GM18868 (cell line): Measurements from ENCODE around the gene CLNK.

ENCODE experiments used
- ATAC-seq: cut with Tn5 transposase; IDR thresholded peaks from one replicate; pipeline ENCODE4 v1.9.1; 2021; ENCODE audit warnings: mild to moderate bottlenecking, moderate library complexity; ENCODE audit not compliant: unreplicated experiment

Gene CLNK

DNA sequence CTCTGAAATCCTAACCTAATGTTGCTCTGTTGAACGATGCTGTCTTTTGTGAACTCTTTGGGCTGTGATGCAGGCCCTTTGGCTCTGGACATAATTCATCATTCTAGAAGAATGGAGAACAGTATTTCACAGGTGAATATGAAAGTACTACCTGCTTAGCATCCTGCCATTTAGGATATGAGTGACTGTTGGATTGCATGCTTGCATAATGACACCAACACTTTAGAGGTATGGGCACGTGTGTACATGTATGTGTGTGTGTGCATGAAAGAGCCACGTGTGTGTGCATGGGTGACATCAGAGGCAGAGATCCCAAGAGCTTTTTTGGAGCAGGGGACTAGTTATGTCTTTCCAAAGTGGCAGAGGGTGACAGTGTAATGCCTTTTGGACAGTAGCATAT, 157.1 kb downstream of the CLNK start:
- ATAC-seq = no peak

- no peak for ATAC-seq
These were observed 157.9 kb downstream of the CLNK start for GRCh38 chr4:10526429-10527222.

- no peak for ATAC-seq
These were observed 160.3 kb downstream of the CLNK start for GRCh38 chr4:10524196-10524833.

- ATAC-seq = no peak
These were observed 163.1 kb downstream of the CLNK start for GRCh38 chr4:10521424-10521823.

DNA sequence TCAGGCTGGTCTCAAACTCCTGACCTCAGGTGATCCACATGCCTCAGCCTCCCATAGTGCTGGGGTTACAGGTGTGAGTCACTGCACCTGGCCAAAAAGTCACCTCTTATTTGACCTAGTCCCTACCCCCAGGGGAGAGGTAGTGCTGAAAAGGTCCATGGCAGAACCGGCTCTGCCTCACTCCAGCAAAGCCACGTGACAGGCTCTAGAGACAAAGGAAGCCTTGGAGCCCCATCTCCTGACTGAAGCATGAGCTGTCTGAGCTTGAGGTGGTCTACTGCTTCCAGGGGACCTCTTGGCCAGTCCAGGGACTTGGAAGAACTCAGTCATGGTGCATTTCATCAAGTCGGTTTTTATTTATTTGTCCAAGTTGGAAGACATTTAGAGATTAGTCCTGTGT, 174.8 kb downstream of the CLNK start:
- no peak for ATAC-seq

- no peak for ATAC-seq
These were observed 178.5 kb downstream of the CLNK start for GRCh38 chr4:10506077-10506476.

DNA sequence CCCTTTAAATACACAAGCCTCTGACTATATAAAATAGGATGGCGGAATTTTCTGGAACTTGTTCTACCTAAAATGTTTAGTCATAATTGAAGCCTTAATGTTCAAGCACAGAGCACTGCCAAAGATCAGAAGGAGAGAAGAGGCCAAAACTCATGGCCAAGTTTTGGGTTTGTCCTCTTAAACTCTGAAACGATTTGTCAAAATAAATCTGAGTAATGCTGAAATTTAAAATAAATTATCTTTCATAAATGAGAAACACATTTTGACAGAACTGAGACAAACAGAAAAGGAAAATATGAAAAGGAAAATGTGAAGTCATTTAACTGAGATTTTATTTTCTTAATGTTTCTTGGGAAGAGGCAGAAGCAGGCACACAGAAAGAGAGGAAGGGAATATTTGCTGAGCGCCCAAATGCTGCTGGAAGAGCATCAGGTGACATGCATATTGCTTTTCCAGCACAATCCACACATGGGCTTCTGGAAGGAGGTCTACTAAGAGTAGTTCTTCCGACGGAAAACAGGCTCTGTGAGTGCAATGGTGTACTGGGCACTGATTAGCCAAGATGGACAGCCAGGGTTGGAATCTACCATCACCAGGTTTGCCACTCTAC, 179.9 kb downstream of the CLNK start:
- ATAC-seq = no peak

- no peak for ATAC-seq
These were observed 181.9 kb downstream of the CLNK start for GRCh38 chr4:10502717-10503116.

- ATAC-seq = no peak
These were observed 183.8 kb downstream of the CLNK start for GRCh38 chr4:10500776-10501175.

DNA sequence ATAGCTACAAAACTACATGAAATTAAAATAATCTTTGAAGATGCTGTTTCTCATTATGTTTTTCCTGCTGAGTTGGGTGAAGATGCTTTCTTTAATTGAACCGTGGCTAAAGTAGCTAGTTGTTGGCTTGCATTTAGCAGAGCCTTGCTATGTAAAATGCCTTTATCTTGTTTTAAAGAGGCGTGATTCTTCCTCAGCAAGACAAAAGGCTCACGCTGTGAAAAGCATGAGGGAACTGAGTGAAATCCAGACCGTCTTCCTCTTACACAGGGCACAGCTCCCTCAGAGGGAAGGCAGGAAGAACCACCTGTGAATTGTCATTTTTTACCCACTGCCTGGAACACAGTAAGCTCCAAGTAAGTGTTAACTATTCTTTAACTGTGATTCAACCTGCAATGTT, 188.4 kb downstream of the CLNK start:
- no peak for ATAC-seq

DNA sequence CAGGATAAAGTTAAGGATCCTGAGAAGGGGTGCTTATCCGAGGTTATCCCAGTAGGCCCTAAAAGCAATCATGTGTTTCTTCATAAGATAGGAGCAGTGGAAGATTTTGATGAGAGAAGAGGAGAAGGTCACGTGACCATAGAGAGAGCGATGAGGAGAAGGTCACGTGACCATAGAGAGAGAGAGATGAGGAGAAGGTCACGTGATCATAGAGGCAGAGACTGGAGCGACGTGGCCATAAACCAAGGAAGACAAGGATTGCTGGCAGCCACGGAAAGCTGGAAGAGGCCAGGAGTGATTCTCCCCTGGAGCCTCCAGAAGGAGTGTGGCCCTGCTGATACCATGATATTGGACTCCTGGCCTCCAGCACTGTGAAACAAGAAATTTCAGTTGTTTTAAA, 188.9 kb downstream of the CLNK start:
- ATAC-seq = no peak

GRCh38 chr4:10492464-10492863, 192.1 kb downstream of the CLNK start:
- ATAC-seq = no peak

GRCh38 chr4:10491401-10491800, 193.2 kb downstream of the CLNK start:
- no peak for ATAC-seq

DNA sequence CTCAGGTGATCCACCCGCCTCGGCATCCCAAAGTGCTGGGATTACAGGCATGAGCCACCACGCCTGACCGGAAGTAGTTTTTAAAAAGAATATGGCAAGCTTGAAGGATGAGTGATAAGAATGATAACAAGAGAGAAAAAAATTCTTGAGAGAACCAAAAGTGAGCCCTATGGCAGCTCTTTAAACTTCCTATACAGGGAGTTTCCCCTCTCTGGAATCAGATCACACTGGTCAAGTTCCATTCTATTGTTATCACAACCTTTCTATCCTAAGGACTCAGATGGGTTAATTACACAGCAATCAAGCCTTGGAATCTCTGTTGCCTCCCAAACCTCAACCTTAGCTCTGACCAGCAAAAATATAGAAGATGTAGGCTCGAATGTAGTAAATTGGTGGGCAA, 193.6 kb downstream of the CLNK start:
- ATAC-seq = no peak

DNA sequence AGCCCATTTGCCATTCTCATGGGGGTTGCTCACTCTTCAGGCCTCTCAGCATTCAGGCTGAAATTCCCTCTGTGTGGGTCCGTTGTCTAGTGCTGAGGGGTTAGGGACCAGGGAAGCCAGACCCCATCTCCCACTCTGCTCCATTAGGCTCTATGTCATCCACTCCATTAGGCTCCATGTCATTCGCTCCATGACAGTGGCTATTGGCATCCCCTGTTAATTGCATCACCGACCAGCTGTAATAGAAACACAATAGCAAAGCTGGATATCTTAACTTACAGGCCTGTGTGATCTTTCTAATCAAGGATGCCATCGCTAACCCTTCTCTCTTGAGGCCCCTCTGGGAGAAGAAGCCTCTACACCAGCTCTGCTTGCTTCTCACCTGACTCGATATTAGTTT, 201.7 kb downstream of the CLNK start:
- no peak for ATAC-seq

- no peak for ATAC-seq
These were observed 204.0 kb downstream of the CLNK start for GRCh38 chr4:10480616-10481015.

DNA sequence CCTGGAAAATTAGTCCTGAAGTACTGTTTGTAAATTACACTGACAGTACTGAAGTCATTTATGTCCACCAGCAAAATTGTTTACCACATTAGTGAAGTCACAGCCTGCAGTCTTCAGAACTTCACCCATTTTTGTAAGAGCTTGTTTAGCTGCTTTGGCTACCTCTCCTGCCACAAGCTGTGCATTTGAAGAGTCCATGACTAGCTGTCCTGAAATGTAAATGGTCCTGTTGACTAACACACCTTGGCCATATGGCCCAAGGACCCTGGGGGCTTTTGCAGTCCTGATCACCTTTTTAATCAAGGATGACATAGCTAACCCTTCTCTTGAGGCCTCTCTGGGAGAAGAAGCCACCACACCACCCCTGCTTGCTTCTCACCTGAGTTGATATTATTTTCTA, 205.9 kb downstream of the CLNK start:
- ATAC-seq = no peak

- no peak for ATAC-seq
These were observed 214.1 kb downstream of the CLNK start for GRCh38 chr4:10470505-10470904.

GRCh38 chr4:10466161-10466560, 218.4 kb downstream of the CLNK start:
- no peak for ATAC-seq

DNA sequence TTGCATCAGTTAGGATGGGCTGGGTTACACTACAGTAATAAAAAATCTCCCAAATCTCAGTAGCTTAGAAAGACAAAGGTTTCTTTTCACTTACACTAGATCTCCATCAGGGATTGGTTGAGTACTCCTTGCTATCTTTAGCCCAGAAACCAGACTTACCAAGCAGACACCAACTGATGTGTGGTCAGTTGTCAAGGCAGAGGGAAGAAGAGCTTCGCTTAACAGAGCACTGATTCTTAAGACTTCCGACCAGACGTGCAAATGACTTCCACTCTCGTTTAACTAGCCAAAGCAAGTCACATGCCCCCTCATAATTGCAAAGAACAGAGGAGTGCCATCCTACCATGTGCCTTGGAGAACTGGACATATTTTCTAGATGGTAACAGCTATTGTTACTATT, 221.7 kb downstream of the CLNK start:
- ATAC-seq = no peak

DNA sequence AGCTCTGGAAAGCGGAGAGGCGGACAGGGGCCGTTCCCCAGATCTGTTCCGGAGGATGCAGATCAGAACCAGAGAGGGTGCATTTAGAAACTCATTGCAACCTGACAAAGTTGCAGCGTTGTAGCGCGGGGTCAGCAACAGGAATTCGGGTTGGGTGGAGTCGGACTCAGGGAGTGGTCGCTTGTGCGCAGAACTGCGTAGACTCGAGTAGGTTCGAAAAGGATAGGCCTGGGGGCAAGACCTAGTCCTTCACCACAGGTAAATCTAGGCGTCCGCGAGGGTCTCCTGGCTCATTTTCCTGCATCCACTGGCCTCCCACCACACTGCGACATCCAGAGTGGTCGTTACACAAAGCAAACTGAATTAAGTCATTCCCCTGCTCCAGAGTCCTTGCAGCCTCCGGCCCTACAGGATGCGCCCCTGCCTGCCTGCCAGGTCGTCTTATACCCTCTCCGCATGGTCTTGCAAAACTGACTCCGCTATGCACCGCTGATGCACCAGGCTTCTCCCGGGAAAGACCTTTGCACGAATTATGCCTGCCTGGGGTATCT, 222.6 kb downstream of the CLNK start:
- ATAC-seq = no peak
